Nucleus accumbens (tissue), 56 donors: Measurements from ENCODE around the gene SFXN5.

Experiments
- DNase-seq, 56 donors: peaks; one replicate each; lab custom pipeline; 2025; lab: John Stamatoyannopoulos, UW

SFXN5 gene

GRCh38 chr2:72999729-73000725 lies 71.5 kb downstream of the SFXN5 start:
- no peak for DNase-seq

GRCh38 chr2:72998724-72999123 lies 72.8 kb downstream of the SFXN5 start:
- no peak for DNase-seq

- DNase-seq: no peak
Observed at GRCh38 chr2:72998234-72998651, 73.3 kb downstream of the SFXN5 start.

GRCh38 chr2:72996117-72996502 lies 75.4 kb downstream of the SFXN5 start:
- DNase-seq: no peak

GRCh38 chr2:72995430-72996116 lies 75.9 kb downstream of the SFXN5 start:
- no peak for DNase-seq

- no peak for DNase-seq
Observed at GRCh38 chr2:72994991-72995380, 76.5 kb downstream of the SFXN5 start.

- DNase-seq: no peak
Observed at GRCh38 chr2:72994282-72994990, 77.1 kb downstream of the SFXN5 start.

- DNase-seq: no peak
Observed at GRCh38 chr2:72993933-72994280, 77.6 kb downstream of the SFXN5 start.

GRCh38 chr2:72993147-72993932 lies 78.2 kb downstream of the SFXN5 start:
- peak in 7 of 56 donors; percentile 12 to 30 (median 16) for DNase-seq

GRCh38 chr2:72992734-72993102 lies 78.8 kb downstream of the SFXN5 start:
- DNase-seq: no peak

GRCh38 chr2:72991980-72992733 lies 79.4 kb downstream of the SFXN5 start:
- no peak for DNase-seq

- no peak for DNase-seq
Observed at GRCh38 chr2:72991439-72991725, 80.1 kb downstream of the SFXN5 start.

GRCh38 chr2:72990695-72991438 lies 80.6 kb downstream of the SFXN5 start:
- no peak for DNase-seq

GRCh38 chr2:72989770-72990556 lies 81.5 kb downstream of the SFXN5 start:
- DNase-seq: peak in 17 of 56 donors; percentile 8 to 58 (median 33)

- DNase-seq: no peak
Observed at GRCh38 chr2:72988726-72989273, 82.7 kb downstream of the SFXN5 start.

GRCh38 chr2:72988041-72988440 lies 83.5 kb downstream of the SFXN5 start:
- DNase-seq: no peak

- no peak for DNase-seq
Observed at GRCh38 chr2:72985891-72986683, 85.4 kb downstream of the SFXN5 start.
